Gastroesophageal sphincter (tissue), 3 donors: ENCODE measurements around the gene CARTPT.

Experiments used
- CTCF ChIP-seq, 4 experiments: fragments of 200-600 bp in 2 of 4; fragments of 450-650 bp in 2 of 4; sonication (generic) in 1 of 4; IDR thresholded peaks; one replicate each; pipeline ENCODE4 v1.5.1; 2017 to 2019; ENCODE audit warnings: antibody characterized with exemption in 4 of 4, mild to moderate bottlenecking in 2 of 4, moderate library complexity in 2 of 4
- POLR2A ChIP-seq, 2 donors: fragments of 450-650 bp; IDR thresholded peaks; one replicate each; pipeline ENCODE4 v1.6.1; 2017; ENCODE audit warnings: antibody characterized with exemption in 2 of 2, mild to moderate bottlenecking in 2 of 2, moderate library complexity in 1 of 2

- no peak for TF ChIP-seq POLR2A (IDR thresholded peaks at IDR 0.05)
- TF ChIP-seq CTCF (IDR thresholded peaks at IDR 0.05): no peak
These were observed 17.7 kb upstream of the CARTPT start for GRCh38 chr5:71701407-71701806.
